NCI-H146 (cell line): Measurements from ENCODE around the gene DOK1.

Source experiments
- DNase-seq: peaks from one replicate; lab custom pipeline; 2025; lab: John Stamatoyannopoulos, UW

The DOK1 gene

DNA sequence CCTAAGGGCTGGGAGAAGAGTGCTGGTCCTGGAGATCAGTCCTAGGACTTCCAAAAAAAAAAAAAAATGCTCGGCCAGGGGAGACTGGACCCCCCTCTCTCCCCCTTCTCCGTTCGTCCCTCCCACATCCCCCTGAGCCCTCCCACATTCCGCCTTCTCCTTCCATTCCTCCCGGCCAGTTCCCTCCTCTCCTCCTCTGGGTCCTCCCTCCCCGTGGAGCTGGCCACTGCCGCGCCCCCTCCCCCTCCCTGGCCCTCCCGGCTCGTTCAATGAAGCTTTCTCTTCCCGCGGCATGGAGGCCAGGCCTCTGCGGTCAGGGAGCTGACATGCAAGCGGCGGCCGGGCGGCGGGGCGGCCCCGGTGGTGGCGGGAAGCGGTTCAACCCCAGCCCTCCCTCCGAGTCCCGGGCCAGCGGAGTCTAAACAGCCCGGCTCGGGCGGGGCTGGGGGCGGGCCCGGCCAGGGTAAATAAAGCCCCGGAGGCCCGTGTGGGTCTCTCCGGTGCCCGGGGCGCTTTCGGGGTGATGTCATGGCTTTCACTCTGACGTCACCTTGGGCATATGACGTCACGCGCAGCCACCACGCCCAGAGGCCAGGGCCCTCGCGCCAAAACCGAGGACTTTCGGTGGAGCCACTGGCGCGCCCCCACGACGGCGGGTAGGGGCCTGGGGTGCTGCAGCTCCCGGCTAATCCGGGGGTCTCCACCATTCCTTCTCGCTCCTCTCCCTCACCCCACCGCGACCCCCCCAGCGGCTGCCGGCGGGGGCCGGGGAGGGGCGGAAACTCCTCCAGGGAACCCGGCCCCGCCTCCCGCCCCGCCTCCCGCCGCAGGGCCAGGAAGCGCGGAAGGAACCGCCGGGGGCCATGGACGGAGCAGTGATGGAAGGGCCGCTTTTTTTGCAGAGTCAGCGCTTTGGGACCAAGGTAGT, at the start of gene DOK1, which contains the start of gene LOXL3:
DOK1 (plus strand) TSS at position 829 of the 928 bp plus-strand sequence; CDS start at position 864, 35 bp downstream.
LOXL3 (minus strand) TSS at position 51 of the 928 bp plus-strand sequence. CDS start 1,308 bp downstream, outside the sequence.
- DNase-seq: peak; percentile 90

GRCh38 chr2:74505448-74506246, 48.9 kb upstream of the DOK1 start:
- DNase-seq: no peak

- peak; percentile 100 for DNase-seq
Observed at GRCh38 chr2:74507145-74507925, 47.2 kb upstream of the DOK1 start, which contains the start of gene PCGF1. Gene PCGF1 (minus strand): TSS chr2:74507695. CDS start chr2:74507668, 27 bp downstream.

DNA sequence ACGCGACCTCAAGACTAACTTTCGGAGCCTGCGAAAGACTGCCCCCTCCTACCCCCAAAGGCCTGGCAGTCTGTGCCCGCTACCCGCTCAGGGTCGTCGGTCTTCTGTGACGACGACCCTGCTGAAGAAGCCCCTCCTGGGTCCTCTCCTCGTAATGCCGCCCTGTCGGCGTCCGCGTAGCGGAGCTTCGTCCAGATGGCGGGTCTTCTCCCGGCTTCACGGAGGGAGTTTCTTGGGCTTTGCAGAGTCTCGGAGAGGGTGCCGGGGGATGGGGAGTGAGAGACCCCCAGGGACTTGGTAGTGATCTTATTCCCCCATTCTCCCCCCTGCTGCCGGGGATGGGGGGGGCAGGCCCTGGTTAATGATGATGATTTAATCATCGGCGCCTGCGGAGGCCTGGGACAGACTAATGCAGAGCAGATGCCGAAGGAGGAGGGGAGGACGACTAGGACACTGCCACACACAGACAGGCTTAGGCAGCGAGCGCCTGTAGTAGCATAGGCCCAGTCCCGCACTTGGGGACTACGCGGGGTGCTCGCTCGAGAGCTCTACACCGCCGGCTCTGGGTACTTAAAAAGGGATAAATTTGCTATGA, 46.5 kb upstream of the DOK1 start:
- DNase-seq: peak; percentile 83

DNA sequence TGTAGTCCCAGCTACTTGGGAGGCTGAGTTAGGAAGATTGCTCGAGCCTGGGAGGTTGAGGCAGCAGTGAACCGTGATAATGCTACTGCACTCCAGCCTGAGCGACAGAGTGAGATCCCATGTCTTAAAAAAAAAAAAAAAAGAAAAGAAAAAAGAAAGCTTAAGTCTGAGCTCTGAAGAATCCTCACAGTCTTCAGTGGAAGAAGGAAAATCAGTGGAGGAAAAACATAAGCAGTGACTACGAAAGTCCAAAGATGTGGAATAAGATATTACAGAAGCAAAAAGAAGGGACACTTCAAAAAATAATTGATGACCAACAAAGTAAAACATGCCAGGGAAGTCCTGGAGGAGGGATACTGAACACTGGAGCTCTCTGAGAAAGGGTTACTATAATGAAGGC, 44.2 kb upstream of the DOK1 start:
- DNase-seq: no peak

DNA sequence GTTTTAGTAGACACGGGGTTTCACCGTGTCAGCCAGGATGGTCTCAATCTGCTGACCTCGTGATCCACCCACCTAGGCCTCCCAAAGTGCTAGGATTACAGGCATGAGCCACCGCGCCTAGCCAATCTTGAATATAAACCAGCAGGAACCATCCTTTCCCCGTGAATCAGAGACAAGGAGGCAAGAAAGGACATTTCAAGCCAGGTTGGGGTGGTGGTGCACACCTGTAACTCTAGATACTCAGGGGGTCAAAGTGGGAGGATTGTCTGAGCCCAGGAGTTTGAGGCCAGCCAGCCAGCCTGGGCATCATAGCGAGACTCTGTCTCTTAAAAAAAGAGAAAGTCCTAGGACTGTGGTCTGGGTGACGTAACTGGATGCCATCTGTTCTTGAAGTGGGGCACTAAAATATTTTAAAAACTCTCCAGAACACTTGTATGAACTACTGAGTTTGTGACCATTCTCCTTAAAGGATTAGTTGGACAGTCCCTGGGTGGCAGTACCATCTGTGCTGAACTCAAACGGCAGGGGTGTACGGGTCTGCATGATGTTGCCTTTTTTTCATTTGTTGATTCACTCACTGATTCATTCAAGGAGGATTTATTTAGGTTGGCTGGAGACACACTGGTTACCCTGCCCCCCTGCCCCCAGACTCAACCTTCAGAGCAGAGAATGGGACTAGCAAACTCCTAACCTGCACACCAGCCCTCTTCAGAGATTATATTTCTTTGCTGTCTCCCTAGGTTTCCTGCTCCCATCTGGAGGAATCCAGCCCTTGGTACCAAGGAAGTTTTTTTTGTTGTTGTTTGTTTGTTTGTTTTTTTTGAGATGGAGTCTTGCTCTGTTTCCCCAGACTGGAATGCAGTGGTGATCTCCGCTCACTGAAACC, 43.2 kb upstream of the DOK1 start:
- DNase-seq: no peak

DNA sequence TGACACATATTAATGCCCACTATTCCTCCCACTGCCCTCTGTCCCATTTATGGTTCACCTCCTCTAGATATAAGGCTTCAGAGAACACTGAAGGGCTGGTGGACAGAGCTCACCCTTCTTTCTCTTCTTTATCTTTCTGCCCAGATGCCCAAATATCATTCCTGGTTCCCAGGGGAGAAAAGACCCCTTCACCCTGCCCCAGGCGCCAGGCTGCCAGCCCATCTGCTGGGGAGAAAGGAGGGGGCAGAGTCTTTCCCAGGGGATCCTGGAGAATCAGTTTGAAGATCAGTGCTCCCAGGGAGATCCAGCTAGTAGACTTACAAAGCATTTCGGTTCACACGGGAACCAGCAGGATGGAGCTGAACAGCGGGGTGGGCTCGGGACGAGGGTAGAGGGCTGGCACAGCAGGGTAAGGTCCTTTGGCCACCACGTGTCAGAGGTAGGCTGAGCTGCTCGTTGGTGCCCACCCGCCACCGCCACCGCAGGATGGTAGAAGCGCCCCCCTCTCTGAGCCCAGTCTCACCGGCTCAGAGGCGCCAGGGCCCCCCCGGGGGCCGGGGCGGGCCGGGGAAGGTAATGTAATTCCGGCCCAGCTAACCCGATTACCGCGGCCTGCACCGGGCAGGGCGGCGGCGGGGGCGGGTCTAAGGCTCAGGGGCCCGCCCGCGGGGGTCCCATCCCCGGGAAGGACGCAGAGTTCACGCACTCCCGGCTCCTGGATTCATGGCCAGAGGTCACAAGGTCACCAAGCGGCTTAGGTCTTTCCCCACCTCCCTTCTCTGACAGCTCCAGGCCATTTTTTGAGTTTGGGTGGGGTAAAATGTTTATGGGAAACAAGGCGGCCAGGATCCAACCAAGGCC, 41.5 kb upstream of the DOK1 start:
- peak; percentile 31 for DNase-seq

GRCh38 chr2:74513605-74514367, 40.7 kb upstream of the DOK1 start:
- DNase-seq: peak; percentile 78

GRCh38 chr2:74514368-74515270, 39.9 kb upstream of the DOK1 start, which contains the start of gene TLX2:
Gene TLX2 (plus strand): TSS chr2:74514450. CDS start chr2:74514807, 357 bp downstream.
- peak; percentile 81 for DNase-seq

GRCh38 chr2:74515271-74515980, 39.1 kb upstream of the DOK1 start:
- DNase-seq: no peak

DNA sequence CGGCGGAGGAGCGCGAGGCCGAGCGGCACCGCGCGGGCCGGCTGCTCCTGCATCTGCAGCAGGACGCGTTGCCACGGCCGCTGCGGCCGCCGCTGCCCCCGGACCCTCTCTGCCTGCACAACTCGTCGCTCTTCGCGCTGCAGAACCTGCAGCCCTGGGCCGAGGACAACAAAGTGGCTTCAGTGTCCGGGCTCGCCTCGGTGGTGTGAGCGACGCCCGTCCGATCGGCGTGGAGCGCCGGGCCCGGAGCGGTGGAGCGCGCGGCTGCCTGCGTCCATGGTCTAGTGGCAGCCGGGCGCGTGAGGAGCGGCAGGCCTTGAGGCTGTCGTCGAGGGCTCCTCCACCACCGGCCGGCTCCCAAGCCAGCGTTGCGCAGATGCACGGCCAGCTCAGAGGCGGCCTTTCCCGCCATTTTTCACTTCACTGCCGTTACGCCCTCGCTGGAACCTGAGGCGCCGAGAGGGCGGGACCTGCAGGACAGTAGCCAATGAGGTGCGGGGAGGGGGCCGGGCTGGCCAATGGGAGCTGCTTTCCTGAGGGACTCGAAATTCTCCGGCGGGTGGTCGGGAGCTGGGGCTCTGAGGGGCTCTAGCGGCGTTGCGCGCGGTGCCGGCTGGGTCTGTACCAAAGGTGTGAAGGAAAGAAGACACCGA, 38.4 kb upstream of the DOK1 start:
- DNase-seq: no peak

DNA sequence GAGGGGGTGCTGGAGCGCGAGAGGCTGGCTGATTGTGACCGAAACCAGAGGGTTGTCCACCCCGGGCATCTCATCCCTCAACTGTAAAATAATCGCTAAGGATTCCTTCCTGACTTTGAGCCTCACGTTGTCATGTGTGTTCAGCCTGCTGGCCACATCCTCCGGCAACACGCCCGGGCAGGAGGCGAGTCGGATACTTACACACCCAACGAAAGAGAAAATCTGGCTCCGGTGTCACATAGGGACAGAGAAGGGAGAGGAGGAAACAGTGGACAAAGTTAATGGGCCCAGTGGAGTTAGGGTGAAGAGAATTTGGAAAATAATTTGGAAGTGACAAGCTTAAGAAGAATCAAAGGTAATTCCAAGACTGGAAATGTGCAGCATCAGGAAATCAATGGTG, 37.9 kb upstream of the DOK1 start:
- DNase-seq: no peak

GRCh38 chr2:74522516-74522915, 32.0 kb upstream of the DOK1 start:
- no peak for DNase-seq

- no peak for DNase-seq
Observed at GRCh38 chr2:74524005-74524404, 30.5 kb upstream of the DOK1 start.

DNA sequence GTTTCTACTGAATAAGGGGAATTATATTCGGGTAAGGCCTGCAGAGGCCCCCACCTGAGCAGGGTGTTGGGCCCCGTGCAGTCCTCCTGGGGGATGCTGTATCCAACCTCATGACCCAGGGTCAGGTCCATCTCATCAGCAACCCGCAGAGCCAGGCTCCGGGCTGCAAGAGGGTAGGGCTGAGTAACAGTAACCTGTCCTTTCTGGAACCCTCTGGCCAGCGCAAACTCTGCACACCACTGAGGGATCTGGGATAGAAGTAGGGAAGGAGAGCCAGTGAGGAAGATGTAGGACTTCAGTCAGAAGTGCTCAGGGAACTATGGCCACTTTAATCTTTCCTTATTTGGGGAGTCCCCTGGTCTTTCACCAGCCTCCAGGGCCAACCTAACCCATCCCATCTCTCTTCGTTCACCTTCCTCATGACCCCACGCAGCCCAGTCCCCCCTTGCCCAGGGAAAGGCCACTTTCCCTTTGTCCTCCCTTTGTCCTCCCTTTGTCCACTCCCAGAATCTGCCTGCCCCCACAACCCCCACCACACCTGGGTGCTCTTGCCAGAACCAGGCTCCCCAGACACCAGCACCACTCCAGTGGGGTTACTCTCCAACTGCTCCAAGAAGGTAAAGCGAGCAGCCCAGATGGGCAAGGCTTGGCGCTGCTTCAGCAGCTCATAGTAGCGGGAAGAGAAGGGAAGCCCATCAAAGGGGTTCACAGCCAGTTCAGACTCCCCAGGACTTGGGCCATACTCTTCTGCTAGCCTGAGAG, 29.4 kb upstream of the DOK1 start:
- DNase-seq: no peak
